Endothelial cell of umbilical vein (primary cell): ENCODE measurements around the gene WARS2. TPM values are rescaled to one million over a fixed set of nuclear protein-coding genes. Genes with fewer than 3 reads are reported as not detected.

Experiments used
- BruUV-seq: library from RNA; stranded (reverse); fragments of 400-500 nt; replicated peaks from 2 replicates; lab custom pipeline; 2021; lab: Mats Ljungman, UMichigan
- CTCF ChIA-PET: fragments of 300-600, 350-600 bp; sonication (Branson Sonifier 250); formaldehyde crosslinking; loops from one replicate; lab custom pipeline; 2021; ENCODE audit warnings: antibody characterized with exemption, inconsistent platforms; lab: Charles Lee
- POLR2A ChIA-PET: fragments of 300-600, 350-600 bp; sonication (Branson Sonifier 250); formaldehyde crosslinking; loops from one replicate; lab custom pipeline; 2021; ENCODE audit warnings: antibody characterized with exemption, inconsistent platforms; lab: Charles Lee
- DNase-seq: peaks from one replicate; pipeline ENCODE4 v3.0.0-alpha.2; 2011; ENCODE audit warnings: low read depth, low spot score
- FAIRE-seq: peaks from 2 replicates; lab custom pipeline; 2011; peaks lifted over from hg19 to GRCh38; lab: Jason Lieb, UNC
- H2AFZ ChIP-seq: 2 replicates; pipeline ENCODE4 v1.6.0; 2012; ENCODE audit warnings: low read depth, low read length, control low read depth, inconsistent platforms
- H3K27ac ChIP-seq: 2 replicates; pipeline ENCODE4 v1.5.1; 2011; ENCODE audit warnings: low read depth, mild to moderate bottlenecking, control low read depth, low read length, moderate library complexity; ENCODE audit not compliant: insufficient read depth
- H3K27me3 ChIP-seq, 2 experiments: 2 replicates each; pipeline versions ENCODE4 v1.6.0 to v1.6.1; 2011; ENCODE audit warnings: low read length in 2 of 2, mixed read lengths in 1 of 2; ENCODE audit not compliant: control insufficient read depth in 2 of 2, insufficient read depth in 2 of 2
- H3K36me3 ChIP-seq, 2 experiments: 2 replicates in 1 of 2; 3 replicates in 1 of 2; pipeline ENCODE4 v1.5.1; 2011; ENCODE audit warnings: low read length in 2 of 2, mild to moderate bottlenecking in 1 of 2, moderate library complexity in 1 of 2; ENCODE audit not compliant: control insufficient read depth in 2 of 2, insufficient read depth in 2 of 2; ENCODE audit errors: extremely low read depth in 1 of 2
- H3K4me1 ChIP-seq: 3 replicates; pipeline ENCODE4 v1.5.1; 2011; ENCODE audit warnings: mild to moderate bottlenecking, low read length; ENCODE audit not compliant: control insufficient read depth, insufficient read depth; ENCODE audit errors: extremely low read depth
- H3K4me2 ChIP-seq: 2 replicates; pipeline ENCODE4 v1.6.1; 2011; ENCODE audit warnings: low read length, control low read depth, mixed read lengths; ENCODE audit not compliant: insufficient read depth
- H3K4me3 ChIP-seq, 3 experiments: fragments of 200-600 bp in 1 of 3; sonication (generic), shearing (Covaris generic) in 1 of 3; replicated peaks in 1 of 3; 2 replicates each; pipeline ENCODE4 v1.5.1; 2011 to 2016; ENCODE audit warnings: control low read depth in 3 of 3, low read length in 3 of 3, mild to moderate bottlenecking in 2 of 3, inconsistent platforms in 1 of 3, low read depth in 1 of 3, moderate library complexity in 1 of 3; ENCODE audit not compliant: insufficient read depth in 1 of 3
- H3K79me2 ChIP-seq: 2 replicates; pipeline ENCODE4 v1.6.0; 2012; ENCODE audit warnings: low read length, inconsistent platforms; ENCODE audit not compliant: control insufficient read depth, insufficient read depth
- H3K9ac ChIP-seq: replicated peaks from 2 replicates; pipeline ENCODE3; 2011; ENCODE audit warnings: low read length, control low read depth; ENCODE audit not compliant: insufficient read depth; ENCODE audit errors: extremely low read depth
- H3K9me1 ChIP-seq: replicated peaks from 3 replicates; pipeline ENCODE4 v1.6.0; 2011; ENCODE audit warnings: mild to moderate bottlenecking, low read length; ENCODE audit not compliant: control insufficient read depth, insufficient read depth; ENCODE audit errors: extremely low read depth
- H3K9me3 ChIP-seq: replicated peaks from 2 replicates; pipeline ENCODE4 v1.5.1; 2012; ENCODE audit warnings: low read length, inconsistent platforms; ENCODE audit not compliant: control insufficient read depth, insufficient read depth
- H4K20me1 ChIP-seq: replicated peaks from 2 replicates; pipeline ENCODE3; 2011; ENCODE audit warnings: mild to moderate bottlenecking, low read length; ENCODE audit not compliant: control insufficient read depth, insufficient read depth; ENCODE audit errors: extremely low read depth
- EZH2 ChIP-seq: IDR thresholded peaks from 2 replicates; pipeline ENCODE4 v1.6.1; 2012; ENCODE audit warnings: borderline replicate concordance, low read depth, mild to moderate bottlenecking, moderate library complexity, low read length, inconsistent platforms; ENCODE audit not compliant: severe bottlenecking
- GATA2 ChIP-seq: IDR thresholded peaks from 2 replicates; pipeline ENCODE4 v1.7.0; 2011; ENCODE audit warnings: low read depth, mild to moderate bottlenecking, moderate library complexity, mixed read lengths, low read length; ENCODE audit not compliant: insufficient read length, insufficient read depth
- JUN ChIP-seq: IDR thresholded peaks from 2 replicates; pipeline ENCODE4 v1.6.1; 2011; ENCODE audit warnings: borderline replicate concordance, low read depth; ENCODE audit not compliant: insufficient read length, insufficient read depth
- MYC ChIP-seq: IDR thresholded peaks from one replicate; pipeline ENCODE4 v1.6.1; 2011; ENCODE audit warnings: mild to moderate bottlenecking, low read depth, low read length
- POLR2A ChIP-seq: IDR thresholded peaks from 2 replicates; pipeline ENCODE4 v1.6.1; 2012; ENCODE audit warnings: low read depth, mild to moderate bottlenecking, control low read depth, low read length
- POLR2AphosphoS5 ChIP-seq: IDR thresholded peaks from 2 replicates; pipeline ENCODE4 v1.6.1; 2012; ENCODE audit warnings: low read depth, mild to moderate bottlenecking, control low read depth, low read length, moderate library complexity; ENCODE audit not compliant: insufficient read depth
- dilution Hi-C: fragments of 300-500 bp; cut with MboI; formaldehyde crosslinking; loops from one replicate; pipeline ENCODE4 v1.15.0; 2019; ENCODE audit warnings: low sequenced_read_pairs; ENCODE audit not compliant: extremely low pct_ligation_motif_present
- intact Hi-C: fragments of 100-400 bp; cut with micrococcal nuclease; formaldehyde crosslinking; loops from one replicate; pipeline ENCODE4 v1.10.0; 2022
- polyA plus RNA-seq, 4 experiments: library from polyadenylated mRNA; depleted of rRNA in 3 of 4; stranded (reverse) in 3 of 4; unstranded in 1 of 4; fragments of >200 nt; gene quantifications; 2 replicates each; pipeline versions ENCODE4 v1.2.1 to v1.2.3, GENCODE V29; 2011 to 2012; ENCODE audit warnings: missing spikeins in 1 of 4
- total RNA-seq: library from RNA; stranded (reverse); gene quantifications from 2 replicates; pipeline ENCODE4 v1.2.3, GENCODE V29; 2021
- TF ChIP-seq, protein P1 (sequence below): IDR thresholded peaks from 2 replicates; pipeline ENCODE4 v1.6.1; 2011; ENCODE audit not compliant: insufficient read depth, insufficient read length
- TF ChIP-seq, protein P2 (sequence below), 2 donors: IDR thresholded peaks; 1 replicate in 1 of 2; 2 replicates in 1 of 2; pipeline ENCODE4 v1.5.1; 2011; ENCODE audit warnings: low read length in 2 of 2, mild to moderate bottlenecking in 2 of 2, moderate library complexity in 2 of 2, control low read depth in 1 of 2, inconsistent platforms in 1 of 2, low read depth in 1 of 2; ENCODE audit not compliant: insufficient read depth in 1 of 2; ENCODE audit errors: extremely low read depth in 1 of 2

Gene WARS2
- total and polyA plus RNA-seq, 2 donors (not counting 3 experiments of a cell fraction or from before 2014, with no cell fraction given) = 5.9 to 11.8 TPM

DNA sequence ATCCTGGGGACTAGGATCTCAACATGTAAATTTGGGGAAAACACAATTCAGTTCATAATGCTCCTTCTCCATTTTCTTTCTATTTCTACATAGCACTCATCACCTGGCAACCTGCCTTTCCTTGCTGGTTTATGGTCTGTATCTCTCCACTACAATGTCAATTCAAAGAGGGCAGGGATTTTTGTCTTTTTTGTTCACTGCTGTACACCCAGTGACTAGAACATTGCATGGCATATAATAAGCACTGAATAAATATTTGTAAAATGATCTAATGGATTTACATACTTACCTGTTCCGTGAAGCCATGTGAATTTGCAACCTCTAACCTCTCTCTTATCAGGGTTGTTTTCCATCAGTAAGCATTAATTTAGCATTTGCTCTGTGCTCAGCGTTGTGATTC is 124.9 kb downstream of the WARS2 start:
- DNase-seq (no peak), FAIRE-seq (no peak)
- Histone ChIP-seq H3K4me3 (no peak overlapping the region), H3K9ac (no peak overlapping the region), H3K9me3 (no peaks in the 10 kb centered on the region), H3K4me2 (no peak overlapping the region), H4K20me1 (no peaks in the 10 kb centered on the region), H3K9me1 (no peaks in the 10 kb centered on the region), H3K79me2 (no peaks in the 10 kb centered on the region), H3K36me3 (no peaks in the 10 kb centered on the region), H3K4me1 (no peaks in the 10 kb centered on the region), H3K27ac (no peak overlapping the region), H2AFZ (no peak overlapping the region), H3K27me3 (peaks cover 6 to 9% of the 10 kb centered on the region in 2 experiments)
- CTCF ChIA-PET = no interaction called here
- intact Hi-C loops (no loop called here), dilution Hi-C loops (no loop called here)
- no TSS peak for BruUV-seq
- POLR2A ChIA-PET = no interaction called here
- no peak for TF ChIP-seq MYC
- no peak for TF ChIP-seq POLR2AphosphoS5
- TF ChIP-seq GATA2 = no peak
- no peak for TF ChIP-seq JUN
- TF ChIP-seq EZH2 = no peak
- TF ChIP-seq, protein P1, sequence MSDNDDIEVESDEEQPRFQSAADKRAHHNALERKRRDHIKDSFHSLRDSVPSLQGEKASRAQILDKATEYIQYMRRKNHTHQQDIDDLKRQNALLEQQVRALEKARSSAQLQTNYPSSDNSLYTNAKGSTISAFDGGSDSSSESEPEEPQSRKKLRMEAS = no peak
- TF ChIP-seq POLR2A = no peak
- TF ChIP-seq, protein P2, sequence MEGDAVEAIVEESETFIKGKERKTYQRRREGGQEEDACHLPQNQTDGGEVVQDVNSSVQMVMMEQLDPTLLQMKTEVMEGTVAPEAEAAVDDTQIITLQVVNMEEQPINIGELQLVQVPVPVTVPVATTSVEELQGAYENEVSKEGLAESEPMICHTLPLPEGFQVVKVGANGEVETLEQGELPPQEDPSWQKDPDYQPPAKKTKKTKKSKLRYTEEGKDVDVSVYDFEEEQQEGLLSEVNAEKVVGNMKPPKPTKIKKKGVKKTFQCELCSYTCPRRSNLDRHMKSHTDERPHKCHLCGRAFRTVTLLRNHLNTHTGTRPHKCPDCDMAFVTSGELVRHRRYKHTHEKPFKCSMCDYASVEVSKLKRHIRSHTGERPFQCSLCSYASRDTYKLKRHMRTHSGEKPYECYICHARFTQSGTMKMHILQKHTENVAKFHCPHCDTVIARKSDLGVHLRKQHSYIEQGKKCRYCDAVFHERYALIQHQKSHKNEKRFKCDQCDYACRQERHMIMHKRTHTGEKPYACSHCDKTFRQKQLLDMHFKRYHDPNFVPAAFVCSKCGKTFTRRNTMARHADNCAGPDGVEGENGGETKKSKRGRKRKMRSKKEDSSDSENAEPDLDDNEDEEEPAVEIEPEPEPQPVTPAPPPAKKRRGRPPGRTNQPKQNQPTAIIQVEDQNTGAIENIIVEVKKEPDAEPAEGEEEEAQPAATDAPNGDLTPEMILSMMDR (IDR thresholded peaks at IDR 0.05; ENCODE audit: extremely low read depth in 1 of 2, insufficient read depth in 1 of 2, low read depth in 1 of 2, low read length in 2 of 2) = no peak
